H1 (cell line): ENCODE results near the gene BRMS1L. TPM values are rescaled to one million over a fixed set of nuclear protein-coding genes. Genes with fewer than 3 reads are reported as not detected.

Experiments used
- CBX5 ChIP-seq: fragments of 300-800, 300-1000 bp; sonication (generic); IDR thresholded peaks from 2 replicates; pipeline ENCODE4 v1.7.1; 2016; ENCODE audit warnings: antibody characterized with exemption, low read length, low read depth
- CEBPB ChIP-seq: IDR thresholded peaks from 2 replicates; pipeline ENCODE4 v1.6.1; 2012; ENCODE audit warnings: low read depth, low read length
- CHD1 ChIP-seq: IDR thresholded peaks from 2 replicates; pipeline ENCODE4 v1.6.1; 2012; ENCODE audit warnings: low read depth, low read length, improper control_type of control experiment
- CHD2 ChIP-seq: IDR thresholded peaks from 2 replicates; pipeline ENCODE4 v1.6.1; 2012; ENCODE audit warnings: low read length, improper control_type of control experiment
- CREB1 ChIP-seq: IDR thresholded peaks from 2 replicates; pipeline ENCODE4 v1.6.1; 2012; ENCODE audit warnings: inconsistent platforms
- CTCF ChIP-seq, 3 experiments: IDR thresholded peaks; 1 replicate in 2 of 3; 2 replicates in 1 of 3; pipeline versions ENCODE4 v1.5.1 to v1.6.1; 2011; ENCODE audit warnings: low read length in 3 of 3, mild to moderate bottlenecking in 3 of 3, inconsistent platforms in 2 of 3, low read depth in 1 of 3, moderate library complexity in 1 of 3; ENCODE audit not compliant: insufficient read depth in 1 of 3; ENCODE audit errors: control extremely low read depth in 1 of 3
- EZH2 ChIP-seq: fragments of 200-600 bp; sonication (generic); IDR thresholded peaks from 2 replicates; pipeline ENCODE4 v1.7.1; 2012; ENCODE audit warnings: low read depth, mild to moderate bottlenecking, moderate library complexity, low read length, inconsistent platforms; ENCODE audit not compliant: severe bottlenecking
- GABPA ChIP-seq: IDR thresholded peaks from 2 replicates; pipeline ENCODE4 v1.6.1; 2011; ENCODE audit warnings: mild to moderate bottlenecking, low read length, moderate library complexity, borderline replicate concordance; ENCODE audit not compliant: insufficient read depth
- HDAC6 ChIP-seq: IDR thresholded peaks from one replicate; pipeline ENCODE4 v1.7.1; 2012; ENCODE audit warnings: low read depth, mild to moderate bottlenecking, inconsistent platforms, low read length, moderate library complexity
- KDM1A ChIP-seq: fragments of 200-600, 300-600 bp; sonication (generic); IDR thresholded peaks from 2 replicates; pipeline ENCODE4 v1.7.1; 2016; ENCODE audit warnings: mild to moderate bottlenecking, low read length, borderline replicate concordance
- RAD21 ChIP-seq, 2 experiments: IDR thresholded peaks in 1 of 2; conservative IDR thresholded peaks in 1 of 2; 2 replicates each; pipeline ENCODE4 v1.6.1; 2011; ENCODE audit warnings: low read depth in 2 of 2, low read length in 2 of 2, improper control_type of control experiment in 1 of 2, inconsistent platforms in 1 of 2, mild to moderate bottlenecking in 1 of 2, moderate library complexity in 1 of 2
- RFX5 ChIP-seq: IDR thresholded peaks from 2 replicates; pipeline ENCODE4 v1.6.1; 2011; ENCODE audit warnings: low read depth, low read length, improper control_type of control experiment, borderline replicate concordance
- RNF2 ChIP-seq: fragments of 200-900, 300-1000 bp; sonication (generic); IDR thresholded peaks from 2 replicates; pipeline ENCODE4 v1.7.1; 2016; ENCODE audit warnings: borderline replicate concordance, low read depth, mild to moderate bottlenecking, antibody characterized with exemption, low read length; ENCODE audit not compliant: poor library complexity, severe bottlenecking; ENCODE audit errors: missing control alignments
- SIX5 ChIP-seq: IDR thresholded peaks from 2 replicates; pipeline ENCODE4 v1.6.1; 2011; ENCODE audit warnings: mild to moderate bottlenecking, low read depth, low read length
- SUZ12 ChIP-seq: fragments of 200-600 bp; sonication (generic); IDR thresholded peaks from 2 replicates; pipeline ENCODE4 v1.6.1; 2012; ENCODE audit warnings: mild to moderate bottlenecking, inconsistent platforms, low read length, moderate library complexity, mixed read lengths
- TAF1 ChIP-seq: IDR thresholded peaks from 2 replicates; pipeline ENCODE4 v1.6.1; 2011; ENCODE audit warnings: mild to moderate bottlenecking, low read depth, low read length
- TBP ChIP-seq: IDR thresholded peaks from 2 replicates; pipeline ENCODE4 v1.6.1; 2011; ENCODE audit warnings: low read depth, low read length, improper control_type of control experiment
- TEAD4 ChIP-seq: IDR thresholded peaks from 2 replicates; pipeline ENCODE4 v1.6.1; 2012; ENCODE audit warnings: low read depth, low read length, inconsistent platforms, mixed read lengths
- polyA plus RNA-seq, 7 experiments: library from polyadenylated mRNA; depleted of rRNA in 3 of 7; stranded (reverse) in 5 of 7; unstranded in 2 of 7; fragments of >200 nt in 5 of 7; fragments of 200-250 nt in 2 of 7; gene quantifications; 1 replicate in 5 of 7; 2 replicates in 1 of 7; 4 replicates in 1 of 7; pipeline versions ENCODE4 v1.2.1 to v1.2.3, GENCODE V29; 2011 to 2013; ENCODE audit warnings: missing spikeins in 2 of 7, mixed read lengths in 2 of 7
- total RNA-seq: library from RNA; stranded (reverse); fragmentation: NEBNext Ultra II Directional; extraction: Animal tissue kit (Norgen Biotek cat#: 25700); gene quantifications from 2 replicates; pipeline ENCODE4 v1.2.1, GENCODE V29; 2021
- TF ChIP-seq, protein P1 (sequence below): IDR thresholded peaks from 2 replicates; pipeline ENCODE4 v1.6.1; 2012; ENCODE audit warnings: inconsistent platforms
- TF ChIP-seq, protein P2 (sequence below): IDR thresholded peaks from 2 replicates; pipeline ENCODE4 v1.6.1; 2012; ENCODE audit warnings: low read length, inconsistent platforms

The BRMS1L gene
- total and polyA plus RNA-seq, 2 of the 8 experiments (the other 6 are each of a cell fraction or from before 2014, with no cell fraction given), result 4.4 to 10.9 TPM

DNA sequence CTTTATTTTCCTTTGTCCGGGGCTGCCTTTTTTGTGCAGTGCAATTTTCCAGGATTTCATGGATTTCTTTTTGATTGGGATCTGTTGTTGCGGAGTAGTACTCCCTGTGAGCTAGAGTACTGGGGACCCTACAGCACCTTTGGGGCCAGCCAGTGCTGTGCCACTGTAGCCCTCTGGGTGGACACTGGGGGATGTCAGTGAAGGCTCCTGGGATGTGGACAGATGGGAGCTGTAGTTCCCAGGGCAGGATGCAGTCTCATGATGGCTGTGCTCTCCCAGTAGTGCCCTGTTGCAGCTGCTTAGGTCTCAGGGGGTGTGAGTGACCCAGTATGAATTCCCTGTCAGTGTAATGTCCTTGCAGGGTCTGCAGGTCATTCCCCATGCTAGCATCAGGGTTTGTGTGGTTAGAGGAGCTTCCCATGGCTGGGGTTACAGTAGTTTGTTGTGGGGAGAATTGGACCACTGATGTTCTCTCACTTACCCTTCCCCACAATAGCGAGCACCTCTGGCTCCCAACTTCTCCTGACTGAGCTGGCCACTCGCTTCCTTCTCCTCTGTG, 72.2 kb downstream of the BRMS1L start (continued):
- 0 out of 2 replicates have a peak, but pooled peaks have one; percentile 24 for TF ChIP-seq TAF1
- no peak for TF ChIP-seq CEBPB
- no peak for TF ChIP-seq CREB1
- no peak for TF ChIP-seq HDAC6
- TF ChIP-seq SIX5, result peak; percentile 29; the same call in 1 of the 2 replicates
- no peak for TF ChIP-seq RNF2
- TF ChIP-seq RFX5, result no peak
- no peak for TF ChIP-seq TEAD4
- TF ChIP-seq TBP, result no peak
- TF ChIP-seq CHD1, result no peak
- no peak for TF ChIP-seq KDM1A
- no peak for TF ChIP-seq CBX5
- TF ChIP-seq SUZ12, result no peak
- no peak for TF ChIP-seq EZH2
- peak; percentile 6 to 39 (median 32); a peak in 2 of 4 replicates for TF ChIP-seq CTCF (IDR thresholded peaks at IDR 0.05; ENCODE audit: control extremely low read depth in 1 of 3, insufficient read depth in 1 of 3, low read depth in 1 of 3, low read length in 3 of 3)
- peak in 1 of 2 experiments; percentile 7; a peak in 1 of 4 replicates for TF ChIP-seq RAD21 (IDR thresholded peaks at IDR 0.05 in 1 of 2, conservative IDR thresholded peaks at IDR 0.05 in 1 of 2; ENCODE audit: low read depth in 2 of 2, low read length in 2 of 2)
- no peak for TF ChIP-seq GABPA
- TF ChIP-seq, protein P1, sequence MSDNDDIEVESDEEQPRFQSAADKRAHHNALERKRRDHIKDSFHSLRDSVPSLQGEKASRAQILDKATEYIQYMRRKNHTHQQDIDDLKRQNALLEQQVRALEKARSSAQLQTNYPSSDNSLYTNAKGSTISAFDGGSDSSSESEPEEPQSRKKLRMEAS, result no peak
- TF ChIP-seq CHD2, result no peak
- TF ChIP-seq, protein P2, sequence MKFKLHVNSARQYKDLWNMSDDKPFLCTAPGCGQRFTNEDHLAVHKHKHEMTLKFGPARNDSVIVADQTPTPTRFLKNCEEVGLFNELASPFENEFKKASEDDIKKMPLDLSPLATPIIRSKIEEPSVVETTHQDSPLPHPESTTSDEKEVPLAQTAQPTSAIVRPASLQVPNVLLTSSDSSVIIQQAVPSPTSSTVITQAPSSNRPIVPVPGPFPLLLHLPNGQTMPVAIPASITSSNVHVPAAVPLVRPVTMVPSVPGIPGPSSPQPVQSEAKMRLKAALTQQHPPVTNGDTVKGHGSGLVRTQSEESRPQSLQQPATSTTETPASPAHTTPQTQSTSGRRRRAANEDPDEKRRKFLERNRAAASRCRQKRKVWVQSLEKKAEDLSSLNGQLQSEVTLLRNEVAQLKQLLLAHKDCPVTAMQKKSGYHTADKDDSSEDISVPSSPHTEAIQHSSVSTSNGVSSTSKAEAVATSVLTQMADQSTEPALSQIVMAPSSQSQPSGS, result no peak
